D721Med (cell line): ENCODE data around the gene ITGA11.
"Not testable (repeated sequence)": the region's sequence is repeated elsewhere in the genome, so short reads cannot be mapped to it uniquely, and the experiment has no call there.

Source experiments
- DNase-seq: peaks from one replicate; pipeline ENCODE4 v3.0.0; 2011; ENCODE audit warnings: low spot score; ENCODE audit not compliant: insufficient read length
- FAIRE-seq: peaks from 2 replicates; lab custom pipeline; 2011; peaks lifted over from hg19 to GRCh38; lab: Jason Lieb, UNC
- TF ChIP-seq, protein P1 (sequence below): IDR thresholded peaks from 2 replicates; pipeline ENCODE4 v1.5.1; 2012; ENCODE audit warnings: mild to moderate bottlenecking, control low read depth; ENCODE audit not compliant: insufficient read depth; ENCODE audit errors: missing control alignments

The ITGA11 gene

DNA sequence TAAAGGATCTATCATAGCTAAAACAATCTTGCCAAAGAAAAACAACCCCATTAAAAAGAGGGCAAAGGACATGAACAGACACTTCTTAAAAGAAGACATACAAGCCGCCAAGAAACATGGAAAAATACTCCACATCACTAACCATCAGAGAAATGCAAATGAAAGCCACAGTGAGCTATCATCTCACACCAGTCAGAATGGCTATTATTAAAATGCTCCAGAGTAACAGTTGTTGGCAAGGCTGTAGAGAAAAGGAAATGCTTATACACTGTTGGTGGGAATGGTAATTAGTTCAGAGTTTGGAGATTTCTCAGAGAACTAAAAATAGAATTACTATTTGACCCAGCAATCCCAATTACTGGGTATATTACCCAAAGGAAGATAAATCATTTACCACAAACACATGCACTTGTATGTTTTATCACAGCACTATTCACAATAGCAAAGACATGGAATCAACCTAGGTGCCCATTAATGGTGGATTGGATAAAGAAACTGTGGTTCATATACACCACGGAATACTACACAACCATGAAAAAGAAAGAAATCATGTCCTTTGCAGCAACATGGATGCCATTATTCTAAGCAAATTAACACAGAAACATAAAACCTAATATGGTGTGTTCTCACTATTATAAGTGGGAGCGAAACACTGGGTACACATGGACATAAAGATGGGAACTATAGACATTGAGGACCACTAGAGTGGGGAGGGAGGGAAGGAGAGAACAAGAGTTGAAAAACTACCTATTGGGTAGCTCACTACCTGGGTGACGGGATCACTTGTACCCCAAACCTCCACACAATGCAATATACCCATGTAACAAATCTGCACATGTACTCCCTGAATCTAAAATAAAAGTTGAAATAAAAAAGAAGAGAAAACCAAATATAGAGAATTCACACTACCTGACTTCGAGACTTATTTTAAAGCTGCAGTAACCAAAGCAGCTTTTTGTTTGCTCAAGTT is 32.6 kb downstream of the ITGA11 start:
- FAIRE-seq: no peak
- DNase-seq: no peak
- TF ChIP-seq, protein P1, sequence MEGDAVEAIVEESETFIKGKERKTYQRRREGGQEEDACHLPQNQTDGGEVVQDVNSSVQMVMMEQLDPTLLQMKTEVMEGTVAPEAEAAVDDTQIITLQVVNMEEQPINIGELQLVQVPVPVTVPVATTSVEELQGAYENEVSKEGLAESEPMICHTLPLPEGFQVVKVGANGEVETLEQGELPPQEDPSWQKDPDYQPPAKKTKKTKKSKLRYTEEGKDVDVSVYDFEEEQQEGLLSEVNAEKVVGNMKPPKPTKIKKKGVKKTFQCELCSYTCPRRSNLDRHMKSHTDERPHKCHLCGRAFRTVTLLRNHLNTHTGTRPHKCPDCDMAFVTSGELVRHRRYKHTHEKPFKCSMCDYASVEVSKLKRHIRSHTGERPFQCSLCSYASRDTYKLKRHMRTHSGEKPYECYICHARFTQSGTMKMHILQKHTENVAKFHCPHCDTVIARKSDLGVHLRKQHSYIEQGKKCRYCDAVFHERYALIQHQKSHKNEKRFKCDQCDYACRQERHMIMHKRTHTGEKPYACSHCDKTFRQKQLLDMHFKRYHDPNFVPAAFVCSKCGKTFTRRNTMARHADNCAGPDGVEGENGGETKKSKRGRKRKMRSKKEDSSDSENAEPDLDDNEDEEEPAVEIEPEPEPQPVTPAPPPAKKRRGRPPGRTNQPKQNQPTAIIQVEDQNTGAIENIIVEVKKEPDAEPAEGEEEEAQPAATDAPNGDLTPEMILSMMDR: no peak

DNA sequence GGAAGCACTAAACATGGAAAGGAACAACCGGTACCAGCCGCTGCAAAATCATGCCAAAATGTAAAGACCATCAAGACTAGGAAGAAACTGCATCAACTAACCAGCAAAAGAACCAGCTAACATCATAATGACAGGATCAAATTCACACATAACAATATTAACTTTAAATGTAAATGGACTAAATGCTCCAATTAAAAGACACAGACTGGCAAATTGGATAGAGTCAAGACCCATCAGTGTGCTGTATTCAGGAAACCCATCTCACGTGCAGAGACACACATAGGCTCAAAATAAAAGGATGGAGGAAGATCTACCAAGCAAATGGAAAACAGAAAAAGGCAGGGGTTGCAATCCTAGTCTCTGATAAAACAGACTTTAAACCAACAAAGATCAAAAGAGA is 34.0 kb downstream of the ITGA11 start:
- DNase-seq, FAIRE-seq: not testable (repeated sequence)

DNA sequence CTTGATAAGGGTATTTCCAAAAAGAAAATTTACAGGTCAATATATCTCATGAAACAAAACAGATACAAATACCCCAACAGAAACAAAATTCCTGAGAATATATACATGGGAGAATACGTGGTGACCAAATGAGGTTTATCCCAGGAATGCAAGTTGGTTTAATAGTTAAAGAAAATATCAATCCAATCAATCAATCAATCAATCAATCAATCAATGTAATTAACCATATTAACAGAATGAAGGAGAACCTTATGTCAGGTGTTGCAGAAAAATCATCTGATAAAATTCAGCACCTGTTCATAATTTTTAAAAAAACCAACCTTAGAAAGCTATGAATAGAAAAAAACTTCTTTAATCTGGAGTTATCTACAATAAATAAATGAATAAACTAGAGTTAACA is 35.9 kb downstream of the ITGA11 start:
- FAIRE-seq: no peak
- DNase-seq: no peak
- TF ChIP-seq, protein P1: no peak

DNA sequence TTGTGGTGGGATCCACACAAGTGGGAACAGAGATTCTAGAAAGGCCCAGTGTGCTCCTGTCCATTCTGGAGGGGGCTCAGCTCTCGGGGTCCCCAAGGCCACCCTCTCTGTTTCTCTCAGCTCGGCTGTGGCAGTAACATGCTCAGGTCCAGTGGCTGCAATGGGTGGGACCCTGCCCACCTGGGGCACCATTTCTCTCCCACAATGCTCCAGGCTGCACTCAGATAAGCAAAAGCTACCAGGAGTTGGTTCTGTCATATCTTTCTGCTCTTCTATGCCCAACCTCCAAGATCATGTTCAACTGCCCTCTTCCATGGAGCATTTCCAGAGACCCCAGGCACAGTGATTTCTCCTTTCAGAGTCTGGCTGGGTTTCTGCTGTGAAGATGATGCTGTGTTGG is 40.8 kb downstream of the ITGA11 start:
- TF ChIP-seq, protein P1: no peak
- FAIRE-seq: no peak
- no peak for DNase-seq

DNA sequence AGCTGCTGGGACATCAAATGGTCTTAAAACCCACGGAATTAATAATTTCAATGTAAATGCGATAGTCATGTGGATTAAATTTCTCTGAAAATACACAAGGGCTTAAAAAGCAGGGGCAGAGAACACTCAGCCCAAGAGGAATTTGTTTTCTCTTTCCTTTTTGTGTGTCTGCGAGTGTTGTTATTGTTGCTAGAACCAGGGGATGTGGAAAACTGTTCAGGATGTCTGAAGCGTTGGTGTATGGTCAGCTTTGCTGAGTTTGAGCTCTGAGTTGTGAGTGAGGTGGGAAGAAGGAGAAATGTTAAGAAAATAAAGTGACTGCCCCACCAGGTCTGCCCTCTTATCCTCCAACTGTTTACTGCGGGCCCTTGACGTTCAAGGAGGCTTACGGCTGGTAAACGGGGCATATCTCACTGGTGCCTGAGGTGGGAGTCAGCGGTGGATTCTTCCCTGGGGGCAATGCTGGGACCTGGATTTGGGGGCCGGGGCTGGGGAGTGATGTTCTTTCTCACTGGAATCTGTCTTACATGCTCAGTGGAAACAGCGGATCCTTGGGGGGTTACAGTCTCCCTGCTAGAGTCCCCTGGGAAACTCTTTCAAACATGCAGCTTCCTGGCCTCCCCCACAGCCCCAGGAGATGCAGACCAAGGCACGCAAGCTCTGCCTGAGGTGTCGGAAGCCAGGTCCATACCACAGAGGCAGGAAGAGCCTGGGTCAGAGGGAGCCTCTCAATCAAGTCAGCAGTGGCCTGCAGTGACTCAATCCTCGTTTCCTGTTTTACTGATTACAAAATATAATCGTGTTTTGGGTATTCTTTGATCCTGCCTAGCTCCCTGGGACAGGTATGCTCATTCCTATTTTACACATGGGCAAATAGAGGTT is 41.8 kb downstream of the ITGA11 start:
- DNase-seq: no peak
- TF ChIP-seq, protein P1: no peak
- FAIRE-seq: no peak

DNA sequence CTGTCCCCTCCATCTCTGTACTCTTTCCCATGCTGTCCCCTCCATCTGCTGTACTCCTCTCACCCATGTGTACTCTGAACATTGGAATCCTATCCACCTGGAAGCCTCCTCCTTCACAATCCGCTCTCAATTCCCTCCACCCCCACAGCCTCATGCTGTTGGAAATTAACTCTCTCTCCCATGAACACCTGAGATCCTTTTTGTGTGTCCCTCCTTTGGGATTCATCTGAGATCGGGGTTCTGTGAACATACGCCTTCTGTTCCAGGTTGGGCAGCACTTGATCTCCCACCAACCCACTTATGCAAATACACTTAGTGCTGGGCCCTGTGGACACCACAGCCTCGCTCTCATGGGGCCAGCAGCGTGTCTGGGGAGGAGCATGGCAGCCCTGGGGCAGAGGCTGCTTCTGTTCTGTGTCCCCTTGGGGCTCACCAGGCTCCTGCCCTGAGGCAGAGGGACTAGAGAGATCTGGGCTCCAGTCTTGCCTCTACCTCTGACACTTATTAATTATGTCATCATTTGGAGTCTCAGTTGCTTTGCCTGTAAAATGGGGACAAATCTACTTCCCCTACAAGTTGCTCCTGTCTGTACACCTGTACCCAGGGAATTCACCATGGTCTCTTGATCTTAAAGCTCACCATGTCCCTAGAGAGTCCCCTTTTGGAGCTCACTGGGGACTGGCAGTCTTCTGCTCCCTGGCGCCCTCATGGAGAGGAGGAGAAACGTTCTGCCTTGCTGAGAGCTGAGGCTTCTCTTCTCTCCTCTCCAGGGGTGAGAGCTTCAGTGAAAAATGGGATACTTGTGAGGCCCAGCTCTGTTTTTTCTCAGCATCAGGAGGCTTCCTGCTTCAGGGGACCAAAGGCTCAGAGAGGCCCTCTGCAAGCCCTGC is 42.7 kb downstream of the ITGA11 start:
- DNase-seq: no peak
- no peak for FAIRE-seq

More for the DNA sequence above, 42.7 kb downstream of the ITGA11 start:
- TF ChIP-seq, protein P1: no peak
